GM19238 (cell line): ENCODE data around the gene CADPS2.
"Not testable (repeated sequence)": the region's sequence is repeated elsewhere in the genome, so short reads cannot be mapped to it uniquely, and the experiment has no call there.

ENCODE experiments used
- DNase-seq: peaks from one replicate; pipeline ENCODE4 v3.0.0; 2011; ENCODE audit warnings: low spot score; ENCODE audit not compliant: insufficient read length

CADPS2 gene

GRCh38 chr7:122675621-122676020 lies 210.6 kb downstream of the CADPS2 start:
- no peak for DNase-seq

- DNase-seq: no peak
These were observed 211.2 kb downstream of the CADPS2 start for GRCh38 chr7:122675011-122675410.

- DNase-seq: no peak
These were observed 211.8 kb downstream of the CADPS2 start for GRCh38 chr7:122674502-122674901.

- no peak for DNase-seq
These were observed 212.3 kb downstream of the CADPS2 start for GRCh38 chr7:122673951-122674350.

GRCh38 chr7:122672536-122672935 lies 213.7 kb downstream of the CADPS2 start:
- DNase-seq: no peak

GRCh38 chr7:122663733-122664132 lies 222.5 kb downstream of the CADPS2 start:
- no peak for DNase-seq

GRCh38 chr7:122658856-122659255 lies 227.4 kb downstream of the CADPS2 start:
- DNase-seq: no peak

GRCh38 chr7:122653685-122654084 lies 232.6 kb downstream of the CADPS2 start:
- DNase-seq: no peak

GRCh38 chr7:122652876-122653275 lies 233.4 kb downstream of the CADPS2 start:
- no peak for DNase-seq

GRCh38 chr7:122651451-122651850 lies 234.8 kb downstream of the CADPS2 start:
- no peak for DNase-seq

- DNase-seq: no peak
These were observed 243.0 kb downstream of the CADPS2 start for GRCh38 chr7:122643250-122643649.

GRCh38 chr7:122638459-122638858 lies 247.8 kb downstream of the CADPS2 start:
- no peak for DNase-seq

- DNase-seq: no peak
These were observed 248.5 kb downstream of the CADPS2 start for GRCh38 chr7:122637784-122638183.

GRCh38 chr7:122635481-122635880 lies 250.8 kb downstream of the CADPS2 start:
- DNase-seq: not testable (repeated sequence)

- no peak for DNase-seq
These were observed 252.8 kb downstream of the CADPS2 start for GRCh38 chr7:122633472-122633871.

GRCh38 chr7:122632238-122632637 lies 254.0 kb downstream of the CADPS2 start:
- DNase-seq: no peak

GRCh38 chr7:122629412-122629953 lies 256.8 kb downstream of the CADPS2 start:
- DNase-seq: no peak

- DNase-seq: no peak
These were observed 257.4 kb downstream of the CADPS2 start for GRCh38 chr7:122628651-122629411.

GRCh38 chr7:122626785-122627184 lies 259.5 kb downstream of the CADPS2 start:
- no peak for DNase-seq

- no peak for DNase-seq
These were observed 263.6 kb downstream of the CADPS2 start for GRCh38 chr7:122622682-122623081.

GRCh38 chr7:122619664-122620063 lies 266.6 kb downstream of the CADPS2 start:
- no peak for DNase-seq

GRCh38 chr7:122618585-122619189 lies 267.6 kb downstream of the CADPS2 start:
- no peak for DNase-seq

- DNase-seq: no peak
These were observed 269.3 kb downstream of the CADPS2 start for GRCh38 chr7:122616951-122617350.
